DOHH2 (cell line): ENCODE measurements around the gene CLIC3.

Experiments used
- H3F3A ChIP-seq: fragments of 200-600 bp; sonication (generic), shearing (Covaris generic); 2 replicates; pipeline ENCODE4 v1.6.0; 2016; ENCODE audit warnings: antibody characterized with exemption, mild to moderate bottlenecking; ENCODE audit not compliant: control insufficient read depth, insufficient read depth
- H3K27ac ChIP-seq: fragments of 200-600 bp; sonication (generic); 2 replicates; pipeline ENCODE4 v1.5.1; 2014; ENCODE audit warnings: low read depth, mild to moderate bottlenecking, low read length, moderate library complexity
- H3K27me3 ChIP-seq: fragments of 200-600 bp; sonication (generic); 2 replicates; pipeline ENCODE4 v1.6.1; 2014; ENCODE audit warnings: mild to moderate bottlenecking, low read length, mixed read lengths; ENCODE audit not compliant: control insufficient read depth
- H3K36me3 ChIP-seq: fragments of 200-600 bp; sonication (generic); 2 replicates; pipeline ENCODE4 v1.6.1; 2014; ENCODE audit warnings: mild to moderate bottlenecking, low read length, moderate library complexity, mixed read lengths; ENCODE audit not compliant: control insufficient read depth
- H3K4me1 ChIP-seq: fragments of 200-600 bp; sonication (generic); 2 replicates; pipeline ENCODE4 v1.6.1; 2014; ENCODE audit warnings: mild to moderate bottlenecking, low read length, mixed read lengths; ENCODE audit not compliant: control insufficient read depth
- H3K4me2 ChIP-seq: fragments of 200-600 bp; sonication (generic); 2 replicates; pipeline ENCODE4 v1.6.0; 2014; ENCODE audit warnings: mild to moderate bottlenecking, low read length, moderate library complexity
- H3K4me3 ChIP-seq: fragments of 200-600 bp; sonication (generic); 2 replicates; pipeline ENCODE4 v1.5.1; 2014; ENCODE audit warnings: mild to moderate bottlenecking, low read length, mixed read lengths
- H3K79me2 ChIP-seq: fragments of 200-600 bp; sonication (generic); 2 replicates; pipeline ENCODE4 v1.6.1; 2014; ENCODE audit warnings: mild to moderate bottlenecking, low read length, mixed read lengths; ENCODE audit not compliant: control insufficient read depth
- H3K9me2 ChIP-seq: fragments of 200-600 bp; sonication (generic); replicated peaks from 2 replicates; pipeline ENCODE4 v1.6.1; 2014; ENCODE audit warnings: mild to moderate bottlenecking, low read length, mixed read lengths; ENCODE audit not compliant: control insufficient read depth
- H3K9me3 ChIP-seq: fragments of 200-600 bp; sonication (generic); 2 replicates; pipeline ENCODE4 v1.6.1; 2014; ENCODE audit warnings: antibody characterized with exemption, low read length, mixed read lengths; ENCODE audit not compliant: control insufficient read depth, insufficient read depth
- H4K20me1 ChIP-seq: fragments of 200-600 bp; sonication (generic); 2 replicates; pipeline ENCODE4 v1.6.0; 2014; ENCODE audit warnings: low read depth, mild to moderate bottlenecking, antibody characterized with exemption, low read length, moderate library complexity; ENCODE audit not compliant: control insufficient read depth, insufficient read depth
- CTCF ChIP-seq: fragments of 200-600 bp; sonication (generic); IDR thresholded peaks from one replicate; pipeline ENCODE4 v1.5.1; 2014; ENCODE audit warnings: antibody characterized with exemption, mild to moderate bottlenecking, low read depth, low read length; ENCODE audit not compliant: poor library complexity, severe bottlenecking
- EZH2phosphoT487 ChIP-seq: fragments of 200-600 bp; sonication (generic); IDR thresholded peaks from 2 replicates; pipeline ENCODE4 v1.6.1; 2017; ENCODE audit warnings: borderline replicate concordance, mild to moderate bottlenecking, antibody characterized with exemption, low read length, moderate library complexity, mixed read lengths

CLIC3 gene

GRCh38 chr9:136995772-136996311, 526 bp downstream of the CLIC3 start:
- no peak for TF ChIP-seq EZH2phosphoT487
- TF ChIP-seq CTCF = no peak
- H3K9me3 ChIP-seq = no peaks in the 10 kb centered on the region
- peaks cover 28% of the 10 kb centered on the region for H3K27me3 ChIP-seq
- H3K4me1 ChIP-seq = peaks cover 42% of the 10 kb centered on the region
- no peak overlapping the region for H3K27ac ChIP-seq
- no peaks in the 10 kb centered on the region for H3K9me2 ChIP-seq
- H3K4me3 ChIP-seq = no peak overlapping the region
- peaks cover 8% of the 10 kb centered on the region for H3K36me3 ChIP-seq
- peaks cover 7% of the 10 kb centered on the region; the same call in 1 of the 2 replicates for H4K20me1 ChIP-seq
- H3K79me2 ChIP-seq = peaks cover 10% of the 10 kb centered on the region
- no peaks in the 10 kb centered on the region for H3F3A ChIP-seq
- peak overlapping the region; percentile 38 for H3K4me2 ChIP-seq

GRCh38 chr9:136995362-136995761, 1.0 kb downstream of the CLIC3 start:
- Histone ChIP-seq H3K36me3 (peaks cover 8% of the 10 kb centered on the region), H3K27me3 (peaks cover 31% of the 10 kb centered on the region), H3F3A (no peaks in the 10 kb centered on the region), H3K4me1 (peaks cover 38% of the 10 kb centered on the region), H3K4me2 (no peak overlapping the region), H3K9me3 (no peaks in the 10 kb centered on the region), H3K79me2 (peaks cover 10% of the 10 kb centered on the region), H3K9me2 (no peaks in the 10 kb centered on the region), H4K20me1 (peaks cover 7% of the 10 kb centered on the region; the same call in 1 of the 2 replicates), H3K4me3 (no peak overlapping the region), H3K27ac (no peak overlapping the region)
- TF ChIP-seq EZH2phosphoT487 (no peak), CTCF (no peak)

GRCh38 chr9:136994888-136995230, 1.5 kb downstream of the CLIC3 start:
- H3K79me2 ChIP-seq = peaks cover 10% of the 10 kb centered on the region
- H3K9me3 ChIP-seq = no peaks in the 10 kb centered on the region
- peaks cover 36% of the 10 kb centered on the region for H3K27me3 ChIP-seq
- no peak overlapping the region for H3K27ac ChIP-seq
- H3K4me1 ChIP-seq = peaks cover 33% of the 10 kb centered on the region
- H3K4me2 ChIP-seq = no peak overlapping the region
- no peak overlapping the region for H3K4me3 ChIP-seq
- no peaks in the 10 kb centered on the region for H3F3A ChIP-seq
- TF ChIP-seq EZH2phosphoT487 (no peak), CTCF (no peak)
- no peaks in the 10 kb centered on the region for H3K9me2 ChIP-seq
- H4K20me1 ChIP-seq = peaks cover 7% of the 10 kb centered on the region; the same call in 1 of the 2 replicates
- peaks cover 8% of the 10 kb centered on the region for H3K36me3 ChIP-seq
